ENCODE measurements around the gene CCL17.

CCL17 gene

DNA sequence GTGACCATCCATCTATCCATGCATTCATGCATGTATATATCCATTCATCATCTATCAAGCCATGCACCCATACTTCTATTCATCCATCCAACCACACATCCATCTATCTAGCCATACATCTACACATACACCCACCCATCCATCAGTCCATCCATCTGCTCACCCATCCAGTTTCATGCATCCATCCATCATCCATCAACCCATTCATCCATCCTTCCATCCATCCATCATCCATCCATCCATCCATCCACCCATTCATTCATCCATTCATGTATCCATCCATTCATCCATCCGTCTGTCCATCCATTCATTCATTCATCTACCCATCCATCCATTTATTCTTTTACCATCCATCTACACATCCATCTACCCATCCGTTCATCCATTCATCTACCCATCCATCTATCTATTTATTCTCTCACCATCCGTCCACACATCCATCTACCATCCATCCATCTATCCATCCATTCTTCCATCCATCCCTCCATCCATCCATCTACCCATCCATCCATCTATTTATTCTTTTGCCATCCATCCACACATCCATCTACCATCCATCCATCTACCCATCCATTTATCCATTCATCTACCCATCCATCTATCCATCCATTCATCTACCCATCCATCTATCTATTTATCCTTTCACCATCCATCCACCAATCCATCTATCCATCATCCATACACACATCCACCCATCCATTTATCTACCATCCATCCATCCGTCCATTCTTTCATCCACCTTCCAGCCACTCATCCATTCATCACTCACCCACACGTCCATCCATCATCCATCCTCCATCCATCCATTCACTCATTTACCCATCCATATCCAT lies 3.2 kb downstream of the CCL17 start:
- POLR2A ChIA-PET (ENCODE audit: low non-redundant PET) = no interaction called here
- TF ChIP-seq, protein P1, sequence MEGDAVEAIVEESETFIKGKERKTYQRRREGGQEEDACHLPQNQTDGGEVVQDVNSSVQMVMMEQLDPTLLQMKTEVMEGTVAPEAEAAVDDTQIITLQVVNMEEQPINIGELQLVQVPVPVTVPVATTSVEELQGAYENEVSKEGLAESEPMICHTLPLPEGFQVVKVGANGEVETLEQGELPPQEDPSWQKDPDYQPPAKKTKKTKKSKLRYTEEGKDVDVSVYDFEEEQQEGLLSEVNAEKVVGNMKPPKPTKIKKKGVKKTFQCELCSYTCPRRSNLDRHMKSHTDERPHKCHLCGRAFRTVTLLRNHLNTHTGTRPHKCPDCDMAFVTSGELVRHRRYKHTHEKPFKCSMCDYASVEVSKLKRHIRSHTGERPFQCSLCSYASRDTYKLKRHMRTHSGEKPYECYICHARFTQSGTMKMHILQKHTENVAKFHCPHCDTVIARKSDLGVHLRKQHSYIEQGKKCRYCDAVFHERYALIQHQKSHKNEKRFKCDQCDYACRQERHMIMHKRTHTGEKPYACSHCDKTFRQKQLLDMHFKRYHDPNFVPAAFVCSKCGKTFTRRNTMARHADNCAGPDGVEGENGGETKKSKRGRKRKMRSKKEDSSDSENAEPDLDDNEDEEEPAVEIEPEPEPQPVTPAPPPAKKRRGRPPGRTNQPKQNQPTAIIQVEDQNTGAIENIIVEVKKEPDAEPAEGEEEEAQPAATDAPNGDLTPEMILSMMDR (conservative IDR thresholded peaks at IDR 0.05; ENCODE audit: low read depth) = no peak
- H3K27ac ChIP-seq = no peak overlapping the region
- no peak for DNase-seq (ENCODE audit: low spot score)
- CTCF ChIA-PET = interaction anchor here (1.1 kb wide), 1 partner anchor 9 kb away, joined by 3 read pairs; no protein-coding TSS in a partner anchor

DNA sequence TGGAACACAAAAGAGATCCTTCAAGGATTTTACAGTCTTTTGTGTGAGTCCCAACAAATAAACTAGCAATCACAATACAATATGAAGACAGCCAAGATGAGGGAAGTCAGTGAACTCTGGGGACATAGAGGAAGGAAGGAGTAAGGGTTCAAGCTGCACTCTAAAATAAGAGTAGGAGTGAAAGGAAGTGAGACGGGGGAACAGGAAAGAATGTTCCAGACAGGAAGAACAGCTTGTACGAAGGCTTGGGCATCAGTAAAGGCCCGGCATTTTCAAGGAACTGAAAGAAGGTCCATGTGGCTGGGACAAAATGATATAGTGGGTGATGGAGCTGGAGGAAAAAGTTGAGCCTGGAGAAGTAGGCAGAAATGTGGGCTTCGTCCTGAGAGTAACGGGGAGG lies 4.5 kb downstream of the CCL17 start:
- ChIA-PET POLR2A (ENCODE audit: low non-redundant PET) (no interaction called here), CTCF (interaction anchor here (0.6 to 1.2 kb wide), 2 partner anchors 14 to 108 kb away, joined by 3 to 6 read pairs; no protein-coding TSS in a partner anchor)
- H3K27ac ChIP-seq = no peak overlapping the region
- no peak for DNase-seq (ENCODE audit: low spot score)
- TF ChIP-seq, protein P1 (conservative IDR thresholded peaks at IDR 0.05; ENCODE audit: low read depth) = no peak

DNA sequence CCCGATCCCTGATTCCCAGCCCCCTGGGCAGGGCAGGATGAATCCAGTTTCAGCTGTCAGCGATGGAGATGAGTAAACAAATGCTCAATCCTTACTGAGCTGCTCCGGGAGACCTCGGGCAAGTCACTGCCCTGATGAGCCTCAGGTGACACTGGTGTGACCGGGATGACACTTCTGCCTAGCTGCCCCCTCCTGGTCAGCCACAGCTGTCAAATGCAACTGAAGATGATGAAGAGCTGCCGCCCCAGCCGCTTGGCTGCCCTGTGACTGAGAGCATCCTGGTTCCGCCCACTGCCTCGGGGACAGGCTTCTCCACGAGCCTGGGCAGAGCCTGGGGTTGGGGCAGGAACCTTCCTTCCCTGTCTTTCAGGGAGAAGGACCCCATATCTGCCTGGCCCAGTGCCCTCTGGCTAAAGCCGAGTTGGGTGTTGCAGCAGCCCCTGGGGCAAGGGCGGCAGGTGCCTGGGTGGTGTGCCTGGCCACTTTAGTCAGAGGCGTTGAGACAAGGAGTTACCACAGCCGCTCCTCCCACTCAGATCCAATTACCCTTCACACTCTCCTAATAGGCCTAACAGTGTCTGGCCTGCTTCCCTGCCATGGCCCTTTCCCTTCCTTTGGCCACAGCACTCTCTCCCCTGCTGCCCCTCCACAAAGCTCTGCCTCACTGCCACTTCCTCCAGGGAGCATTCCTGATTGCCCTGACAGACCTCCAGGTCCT lies 5.5 kb downstream of the CCL17 start:
- TF ChIP-seq, protein P1 (conservative IDR thresholded peaks at IDR 0.05; ENCODE audit: low read depth) = no peak
- no peak for DNase-seq (ENCODE audit: low spot score)
- CTCF ChIA-PET = interaction anchor here (0.6 to 1.2 kb wide), 3 partner anchors 13 to 109 kb away, joined by 3 to 6 read pairs (median 4); no protein-coding TSS in a partner anchor
- peak overlapping the region; percentile 33 for H3K27ac ChIP-seq
- POLR2A ChIA-PET (ENCODE audit: low non-redundant PET) = no interaction called here

- CTCF ChIA-PET = interaction anchor here (0.6 kb wide), 2 partner anchors 15 to 111 kb away, joined by 3 read pairs; no protein-coding TSS in a partner anchor
- no peak overlapping the region for H3K27ac ChIP-seq
- POLR2A ChIA-PET (ENCODE audit: low non-redundant PET) = no interaction called here
- DNase-seq (ENCODE audit: low spot score) = no peak
- TF ChIP-seq, protein P1 (conservative IDR thresholded peaks at IDR 0.05; ENCODE audit: low read depth) = no peak
These were observed 6.9 kb downstream of the CCL17 start for GRCh38 chr16:57411362-57411976.

DNA sequence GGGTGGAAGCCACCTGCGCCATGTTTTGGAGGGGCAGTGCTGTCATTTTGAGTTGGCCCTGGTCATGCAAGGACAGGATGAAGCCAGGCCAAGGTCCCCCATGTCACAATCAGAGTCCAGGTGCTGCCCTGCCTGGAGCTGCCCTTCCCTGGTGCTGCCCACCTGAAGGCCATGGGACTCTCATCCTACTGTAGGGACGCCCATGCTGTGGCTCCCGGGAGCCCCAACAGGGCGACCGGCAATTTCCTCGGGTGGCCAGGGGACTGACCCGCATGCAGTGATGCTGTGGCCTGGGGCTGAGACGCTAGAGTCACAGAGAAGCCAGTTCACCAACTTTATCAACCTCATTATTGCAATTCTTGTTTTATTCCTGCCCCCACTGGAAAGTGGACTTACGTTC lies 8.0 kb downstream of the CCL17 start:
- CTCF ChIA-PET = interaction anchor here (0.6 to 1.5 kb wide), 4 partner anchors 17 to 113 kb away, joined by 3 to 5 read pairs (median 3); no protein-coding TSS in a partner anchor
- no peak for DNase-seq (ENCODE audit: low spot score)
- POLR2A ChIA-PET (ENCODE audit: low non-redundant PET) = no interaction called here
- H3K27ac ChIP-seq = no peak overlapping the region
- TF ChIP-seq, protein P1 (conservative IDR thresholded peaks at IDR 0.05; ENCODE audit: low read depth) = no peak

GRCh38 chr16:57413301-57413730 lies 8.7 kb downstream of the CCL17 start:
- CTCF ChIA-PET = interaction anchor here (0.5 to 1.5 kb wide), 5 partner anchors 18 to 113 kb away, joined by 3 to 5 read pairs (median 3); no protein-coding TSS in a partner anchor
- TF ChIP-seq, protein P1 (conservative IDR thresholded peaks at IDR 0.05; ENCODE audit: low read depth) = no peak
- no peak for DNase-seq (ENCODE audit: low spot score)
- POLR2A ChIA-PET (ENCODE audit: low non-redundant PET) = no interaction called here
- H3K27ac ChIP-seq = no peak overlapping the region

Data from RWPE1 (cell line).